B cell (primary cell): ENCODE data around the gene ONECUT1. TPM values are rescaled to one million over a fixed set of nuclear protein-coding genes. Genes with fewer than 3 reads are reported as not detected.

Experiments
- ATAC-seq: fragments of 200-7000 bp; cut with Tn5 transposase; one replicate; pipeline ENCODE4 v1.10.0; 2021; ENCODE audit warnings: low read depth, mild to moderate bottlenecking, moderate number of reproducible peaks, moderate library complexity
- CTCF ChIA-PET: fragments of 350-600 bp; sonication (Branson Sonifier 250); formaldehyde crosslinking; loops from one replicate; lab custom pipeline; 2021; ENCODE audit warnings: antibody characterized with exemption, inconsistent platforms; lab: Charles Lee
- POLR2A ChIA-PET: fragments of 350-600 bp; sonication (Branson Sonifier 250); formaldehyde crosslinking; loops from one replicate; lab custom pipeline; 2021; ENCODE audit warnings: antibody characterized with exemption; lab: Charles Lee
- DNase-seq: peaks from one replicate; pipeline ENCODE4 v3.0.0; 2013
- H2AFZ ChIP-seq: 2 replicates; pipeline ENCODE4 v1.6.1; 2012; ENCODE audit warnings: mild to moderate bottlenecking, low read depth, low read length; ENCODE audit not compliant: insufficient read depth, poor library complexity, severe bottlenecking
- H3K27ac ChIP-seq, 2 donors: 1 replicate in 1 of 2; 2 replicates in 1 of 2; pipeline ENCODE4 v1.5.1; 2012 to 2013; ENCODE audit warnings: low read length in 2 of 2, mild to moderate bottlenecking in 2 of 2, moderate library complexity in 1 of 2
- H3K27me3 ChIP-seq, 4 experiments: fragments of 200-600 bp in 1 of 4; sonication (generic) in 1 of 4; replicated peaks in 1 of 4; 1 replicate in 2 of 4; 2 replicates in 2 of 4; pipeline versions ENCODE4 v1.6.1 to v1.7.0; 2013 to 2016; ENCODE audit warnings: low read length in 3 of 4, mild to moderate bottlenecking in 2 of 4, mixed read lengths in 1 of 4, moderate library complexity in 1 of 4; ENCODE audit not compliant: insufficient read depth in 4 of 4, control insufficient read depth in 3 of 4; ENCODE audit errors: control extremely low read depth in 1 of 4
- H3K36me3 ChIP-seq, 2 experiments: replicated peaks in 1 of 2; 1 replicate in 1 of 2; 2 replicates in 1 of 2; pipeline versions ENCODE4 v1.6.1 to v1.7.1; 2013; ENCODE audit warnings: low read length in 1 of 2; ENCODE audit not compliant: insufficient read depth in 2 of 2, control insufficient read depth in 1 of 2; ENCODE audit errors: control extremely low read depth in 1 of 2, extremely low read depth in 1 of 2
- H3K4me1 ChIP-seq, 2 donors: fragments of 200-600 bp in 1 of 2; sonication (generic) in 1 of 2; 1 replicate in 1 of 2; 2 replicates in 1 of 2; pipeline versions ENCODE4 v1.5.1 to v1.6.1; 2013 to 2017; ENCODE audit warnings: low read length in 2 of 2; ENCODE audit not compliant: control insufficient read depth in 2 of 2, insufficient read depth in 2 of 2
- H3K4me2 ChIP-seq: replicated peaks from 2 replicates; pipeline ENCODE3; 2012; ENCODE audit warnings: mild to moderate bottlenecking, low read depth, low read length; ENCODE audit not compliant: poor library complexity, severe bottlenecking
- H3K4me3 ChIP-seq, 5 experiments: fragments of 200-600 bp in 1 of 5; sonication (generic) in 1 of 5; 1 replicate in 3 of 5; 2 replicates in 2 of 5; pipeline versions ENCODE4 v1.5.1 to v1.7.0; 2011 to 2016; ENCODE audit warnings: low read length in 4 of 5, mild to moderate bottlenecking in 4 of 5, low read depth in 2 of 5, control low read depth in 1 of 5, moderate library complexity in 1 of 5; ENCODE audit not compliant: insufficient read depth in 1 of 5; ENCODE audit errors: control extremely low read depth in 1 of 5, extremely low read depth in 1 of 5
- H3K79me2 ChIP-seq: fragments of 200-600 bp; sonication (generic); one replicate; pipeline ENCODE4 v1.6.0; 2016; ENCODE audit warnings: low read length; ENCODE audit not compliant: control insufficient read depth, insufficient read depth
- H3K9ac ChIP-seq: fragments of 200-600 bp; sonication (generic); 2 replicates; pipeline ENCODE4 v1.6.1; 2017; ENCODE audit warnings: mild to moderate bottlenecking, low read length, moderate library complexity
- H3K9me3 ChIP-seq, 3 donors: one replicate each; pipeline versions ENCODE4 v1.6.1 to v1.7.1; 2013; ENCODE audit warnings: low read length in 2 of 3; ENCODE audit not compliant: control insufficient read depth in 2 of 3, insufficient read depth in 1 of 3; ENCODE audit errors: control extremely low read depth in 1 of 3
- H4K20me1 ChIP-seq: 2 replicates; pipeline ENCODE4 v1.6.0; 2012; ENCODE audit warnings: mild to moderate bottlenecking, low read length; ENCODE audit not compliant: insufficient read depth, control insufficient read depth, poor library complexity, severe bottlenecking
- H3K27ac Mint-ChIP-seq: one replicate; pipeline ENCODE4 v1.8.0; 2021; ENCODE audit warnings: mixed read lengths
- H3K27me3 Mint-ChIP-seq: one replicate; pipeline ENCODE4 v1.8.0; 2021; ENCODE audit warnings: mixed read lengths
- H3K4me1 Mint-ChIP-seq: one replicate; pipeline ENCODE4 v1.8.0; 2021; ENCODE audit warnings: mixed read lengths
- H3K4me3 Mint-ChIP-seq: one replicate; pipeline ENCODE4 v1.8.0; 2021; ENCODE audit warnings: mixed read lengths
- H3K9me3 Mint-ChIP-seq: one replicate; pipeline ENCODE4 v1.8.0; 2022; ENCODE audit warnings: mixed read lengths; ENCODE audit not compliant: insufficient read depth
- CTCF ChIP-seq: fragments of 200-600 bp; IDR thresholded peaks from one replicate; pipeline ENCODE4 v1.8.0; 2022; ENCODE audit warnings: antibody characterized with exemption, mild to moderate bottlenecking
- EZH2 ChIP-seq: IDR thresholded peaks from 2 replicates; pipeline ENCODE4 v1.6.1; 2012; ENCODE audit warnings: borderline replicate concordance, low read depth, mild to moderate bottlenecking, moderate library complexity, low read length; ENCODE audit not compliant: insufficient read depth, poor library complexity, severe bottlenecking
- WGBS: methylation state at CpG from one replicate; pipeline ENCODE4 v1.1.5; 2013; ENCODE audit warnings: missing lambda C conversion rate; ENCODE audit not compliant: insufficient coverage; 5-methylcytosine and 5-hydroxymethylcytosine counted together
- intact Hi-C: fragments of 100-400 bp; cut with micrococcal nuclease; formaldehyde crosslinking; loops from one replicate; pipeline ENCODE4 v1.10.0; 2022
- polyA plus RNA-seq: library from polyadenylated mRNA; depleted of rRNA; stranded (reverse); fragments of >200 nt; gene quantifications from 2 replicates; pipeline ENCODE4 v1.2.3, GENCODE V29; 2012
- total RNA-seq, 2 donors: library from RNA; stranded (reverse); fragments of 120-200 nt in 1 of 2; gene quantifications; 1 replicate in 1 of 2; 2 replicates in 1 of 2; pipeline versions ENCODE4 v1.2.3 to v1.2.4, GENCODE V29; 2013 to 2022

Gene ONECUT1
- total and polyA plus RNA-seq, 2 donors (not counting 1 experiment from before 2014, with no cell fraction given): not detected

- no peak overlapping the region for H3K27ac Mint-ChIP-seq
- 88% methylated on average over 2 of the region's 3 CpGs for WGBS
These were observed 55.8 kb downstream of the ONECUT1 start for GRCh38 chr15:52734329-52734728.

More at GRCh38 chr15:52734329-52734728, 55.8 kb downstream of the ONECUT1 start:
- Histone ChIP-seq H3K4me2 (no peak overlapping the region), H3K36me3 (no peaks in the 10 kb centered on the region), H3K9me3 (no peaks in the 10 kb centered on the region), H3K27ac (no peak overlapping the region), H3K9ac (no peak overlapping the region), H3K27me3 (no peaks in the 10 kb centered on the region), H2AFZ (no peak overlapping the region), H3K79me2 (no peaks in the 10 kb centered on the region), H3K4me1 (peaks cover 23 to 25% of the 10 kb centered on the region in 2 donors), H3K4me3 (no peak overlapping the region), H4K20me1 (no peaks in the 10 kb centered on the region)
- DNase-seq (no peak), ATAC-seq (no peak)
- no peaks in the 10 kb centered on the region for H3K9me3 Mint-ChIP-seq
- H3K4me1 Mint-ChIP-seq: peaks cover 25% of the 10 kb centered on the region
- ChIA-PET POLR2A (interaction anchor here (1.5 to 1.7 kb wide), 2 partner anchors 55 kb away, joined by 4 to 15 read pairs; partner anchors contain the start of gene ATOSA), CTCF (interaction anchor here (0.8 to 7.4 kb wide), 33 partner anchors 8 to 851 kb away, joined by 3 to 94 read pairs (median 5); partner anchors contain the start of gene ATOSA)
- no peaks in the 10 kb centered on the region for H3K27me3 Mint-ChIP-seq
- no peak for TF ChIP-seq CTCF
- TF ChIP-seq EZH2: no peak
- H3K4me3 Mint-ChIP-seq: no peak overlapping the region
- intact Hi-C loops: loop anchor here (5.0 kb wide), 1 partner anchor 267 kb away; no protein-coding TSS in a partner anchor
